Activated B cell treated with CpG ODN at 0.5 μM for 24 hours (primary cell): ENCODE measurements around the gene SLC25A52. TPM values are rescaled to one million over a fixed set of nuclear protein-coding genes. Genes with fewer than 3 reads are reported as not detected.
"Not testable (repeated sequence)": the region's sequence is repeated elsewhere in the genome, so short reads cannot be mapped to it uniquely, and the experiment has no call there.

Experiments used
- ATAC-seq: fragments of 200-7000 bp; cut with Tn5 transposase; one replicate; pipeline ENCODE4 v1.10.0; 2021; ENCODE audit warnings: low read depth, mild to moderate bottlenecking, moderate library complexity
- CTCF ChIA-PET: fragments of 350-600 bp; sonication (Branson Sonifier 250); formaldehyde crosslinking; loops from one replicate; lab custom pipeline; 2021; ENCODE audit warnings: antibody characterized with exemption; lab: Charles Lee
- POLR2A ChIA-PET: fragments of 350-600 bp; sonication (Branson Sonifier 250); formaldehyde crosslinking; loops from one replicate; lab custom pipeline; 2021; ENCODE audit warnings: antibody characterized with exemption; lab: Charles Lee
- DNase-seq: peaks from one replicate; pipeline ENCODE4 v3.0.0; 2022
- H3K27ac Mint-ChIP-seq: one replicate; pipeline ENCODE4 v1.8.0; 2020; ENCODE audit warnings: mixed read lengths
- H3K27me3 Mint-ChIP-seq: one replicate; pipeline ENCODE4 v1.8.0; 2021; ENCODE audit warnings: mixed read lengths
- H3K36me3 Mint-ChIP-seq: one replicate; pipeline ENCODE4 v1.8.0; 2021; ENCODE audit warnings: low read depth, mixed read lengths
- H3K4me1 Mint-ChIP-seq: one replicate; pipeline ENCODE4 v1.8.0; 2021; ENCODE audit warnings: mixed read lengths
- H3K4me3 Mint-ChIP-seq: one replicate; pipeline ENCODE4 v1.8.0; 2020; ENCODE audit warnings: mild to moderate bottlenecking, mixed read lengths
- H3K9me3 Mint-ChIP-seq: one replicate; pipeline ENCODE4 v1.8.0; 2020; ENCODE audit warnings: mixed read lengths
- intact Hi-C: fragments of 100-400 bp; cut with micrococcal nuclease; formaldehyde crosslinking; loops from one replicate; pipeline ENCODE4 v1.15.1; 2024
- total RNA-seq: library from RNA; stranded (reverse); gene quantifications from 2 replicates; pipeline ENCODE4 v1.2.3, GENCODE V29; 2022
- TF ChIP-seq, protein P1 (sequence below): fragments of 200-600 bp; IDR thresholded peaks from one replicate; pipeline ENCODE4 v1.8.0; 2022; ENCODE audit warnings: antibody characterized with exemption, mild to moderate bottlenecking

SLC25A52 gene
- total RNA-seq, 1 donor from 2014 or later: not detected

DNA sequence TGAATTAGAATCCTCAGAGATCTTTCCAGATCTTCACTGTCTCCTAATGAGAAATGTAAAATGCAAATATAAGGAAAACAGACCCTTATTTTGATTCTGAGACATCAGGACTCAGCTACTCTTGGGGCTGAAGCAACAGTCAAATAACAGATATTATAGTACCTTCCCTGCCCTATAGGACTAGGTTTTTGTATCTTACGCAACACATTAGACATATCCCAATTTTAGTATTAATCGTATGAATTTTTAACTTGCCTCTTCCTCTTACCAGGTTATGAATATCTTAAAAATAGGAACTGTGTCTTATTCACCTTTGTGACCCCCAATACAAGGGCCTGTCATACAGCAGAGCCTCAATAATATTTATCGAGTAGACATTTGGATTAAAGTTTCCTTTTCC is 12.0 kb upstream of the SLC25A52 start:
- Mint-ChIP-seq H3K27me3 (peaks cover 1% of the 10 kb centered on the region), H3K4me1 (no peaks in the 10 kb centered on the region), H3K36me3 (no peaks in the 10 kb centered on the region), H3K27ac (no peak overlapping the region), H3K9me3 (no peaks in the 10 kb centered on the region), H3K4me3 (no peak overlapping the region)
- ChIA-PET POLR2A (no interaction called here), CTCF (no interaction called here)
- TF ChIP-seq, protein P1, sequence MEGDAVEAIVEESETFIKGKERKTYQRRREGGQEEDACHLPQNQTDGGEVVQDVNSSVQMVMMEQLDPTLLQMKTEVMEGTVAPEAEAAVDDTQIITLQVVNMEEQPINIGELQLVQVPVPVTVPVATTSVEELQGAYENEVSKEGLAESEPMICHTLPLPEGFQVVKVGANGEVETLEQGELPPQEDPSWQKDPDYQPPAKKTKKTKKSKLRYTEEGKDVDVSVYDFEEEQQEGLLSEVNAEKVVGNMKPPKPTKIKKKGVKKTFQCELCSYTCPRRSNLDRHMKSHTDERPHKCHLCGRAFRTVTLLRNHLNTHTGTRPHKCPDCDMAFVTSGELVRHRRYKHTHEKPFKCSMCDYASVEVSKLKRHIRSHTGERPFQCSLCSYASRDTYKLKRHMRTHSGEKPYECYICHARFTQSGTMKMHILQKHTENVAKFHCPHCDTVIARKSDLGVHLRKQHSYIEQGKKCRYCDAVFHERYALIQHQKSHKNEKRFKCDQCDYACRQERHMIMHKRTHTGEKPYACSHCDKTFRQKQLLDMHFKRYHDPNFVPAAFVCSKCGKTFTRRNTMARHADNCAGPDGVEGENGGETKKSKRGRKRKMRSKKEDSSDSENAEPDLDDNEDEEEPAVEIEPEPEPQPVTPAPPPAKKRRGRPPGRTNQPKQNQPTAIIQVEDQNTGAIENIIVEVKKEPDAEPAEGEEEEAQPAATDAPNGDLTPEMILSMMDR: no peak
- DNase-seq (no peak), ATAC-seq (no peak)
- intact Hi-C loops: no loop called here

DNA sequence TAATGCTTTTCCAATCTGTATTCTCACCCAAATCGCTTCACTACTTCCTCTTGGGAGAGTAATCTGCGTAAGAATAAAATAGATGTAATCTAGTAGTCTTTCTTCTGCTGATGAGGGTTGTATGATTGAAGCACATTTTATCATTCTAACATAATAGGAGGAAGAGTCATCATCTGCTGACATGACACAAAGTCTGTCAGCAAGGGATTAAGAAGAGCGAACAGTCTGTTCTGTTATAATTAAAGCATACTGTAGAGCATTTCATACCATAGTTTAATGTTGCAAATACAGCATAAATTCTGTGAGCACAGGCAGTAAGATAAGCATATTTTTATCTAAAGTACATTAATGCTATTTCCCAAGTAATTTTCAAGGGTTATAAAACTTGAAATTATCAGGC is 10.4 kb downstream of the SLC25A52 start:
- no peak for ATAC-seq
- TF ChIP-seq, protein P1: no peak
- Mint-ChIP-seq H3K4me1 (no peaks in the 10 kb centered on the region), H3K9me3 (no peaks in the 10 kb centered on the region), H3K27ac (no peak overlapping the region), H3K27me3 (peaks cover 2% of the 10 kb centered on the region), H3K36me3 (no peaks in the 10 kb centered on the region), H3K4me3 (no peak overlapping the region)
- ChIA-PET CTCF (no interaction called here), POLR2A (no interaction called here)
- DNase-seq: no peak
- intact Hi-C loops: no loop called here

DNA sequence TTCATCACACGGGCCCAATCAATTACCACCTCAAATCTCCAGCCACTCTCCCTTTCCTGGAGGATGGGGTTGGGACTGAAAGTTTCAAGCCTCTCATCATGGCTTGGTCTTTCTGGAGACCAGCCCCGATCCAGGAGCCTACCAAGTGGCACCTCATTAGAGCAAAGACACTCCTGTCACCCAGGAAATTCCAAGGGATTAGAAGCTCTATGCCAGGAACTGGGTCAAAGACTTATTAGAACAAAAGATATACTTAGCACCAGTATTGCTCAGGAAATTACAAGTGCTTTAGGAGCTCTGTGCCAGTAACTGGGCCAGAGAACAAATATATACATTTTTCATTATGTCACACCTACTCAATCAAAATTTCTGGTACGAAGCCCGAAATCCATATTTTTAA is 14.3 kb downstream of the SLC25A52 start:
- POLR2A ChIA-PET: no interaction called here

DNA sequence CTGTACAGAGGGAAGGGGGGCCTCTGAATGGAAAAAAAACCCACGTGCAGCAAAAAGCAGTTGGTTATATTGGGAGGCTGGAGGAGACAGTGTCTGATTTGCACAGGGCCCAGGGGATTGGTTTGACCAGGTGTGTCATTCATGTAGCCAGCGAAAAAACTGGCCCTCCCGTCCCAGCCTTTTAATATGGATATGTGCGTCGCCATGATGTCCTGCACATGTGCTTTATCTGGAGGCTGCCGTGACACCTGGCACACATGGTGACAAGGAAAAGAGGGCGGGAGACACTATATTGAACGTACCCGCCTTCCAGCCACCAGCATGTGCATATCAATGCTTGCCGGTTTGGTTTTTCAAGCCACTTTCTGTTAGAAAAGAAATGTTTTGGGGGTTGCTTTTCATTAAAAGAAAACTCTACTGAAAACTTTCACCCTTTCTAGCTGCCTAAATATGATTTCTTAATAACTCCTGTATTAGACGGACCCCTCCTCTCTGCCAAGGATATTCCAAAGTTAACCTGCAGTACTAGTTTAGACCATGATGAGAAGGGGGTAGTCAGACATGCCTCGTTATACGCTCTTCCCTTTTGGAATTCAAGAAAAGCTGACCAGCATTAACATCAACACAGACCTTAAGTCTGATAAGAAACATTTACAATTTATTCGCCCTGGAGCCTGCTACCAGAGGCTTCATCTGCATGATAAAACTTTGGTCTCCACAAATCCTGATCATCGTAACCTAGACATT is 16.2 kb downstream of the SLC25A52 start:
- intact Hi-C loops: loop anchor here (5.0 kb wide), 1 partner anchor 368 kb away; no protein-coding TSS in a partner anchor
- ChIA-PET POLR2A (no interaction called here), CTCF (no interaction called here)
- Mint-ChIP-seq H3K27ac (no peak overlapping the region), H3K4me3 (no peak overlapping the region), H3K36me3 (no peaks in the 10 kb centered on the region), H3K9me3 (no peaks in the 10 kb centered on the region), H3K4me1 (peaks cover 2% of the 10 kb centered on the region), H3K27me3 (peaks cover 2% of the 10 kb centered on the region)
- DNase-seq (no peak), ATAC-seq (no peak)
- TF ChIP-seq, protein P1: no peak

More for the DNA sequence above, 14.3 kb downstream of the SLC25A52 start:
- Mint-ChIP-seq H3K9me3 (no peaks in the 10 kb centered on the region), H3K4me1 (no peaks in the 10 kb centered on the region), H3K36me3 (no peaks in the 10 kb centered on the region), H3K27ac (no peak overlapping the region), H3K27me3 (peaks cover 2% of the 10 kb centered on the region), H3K4me3 (no peak overlapping the region)
- intact Hi-C loops: no loop called here
- ATAC-seq (no peak), DNase-seq (no peak)
- CTCF ChIA-PET: interaction anchor here (0.9 kb wide), 1 partner anchor 10 kb away, joined by 3 read pairs; no protein-coding TSS in a partner anchor
- TF ChIP-seq, protein P1: no peak

DNA sequence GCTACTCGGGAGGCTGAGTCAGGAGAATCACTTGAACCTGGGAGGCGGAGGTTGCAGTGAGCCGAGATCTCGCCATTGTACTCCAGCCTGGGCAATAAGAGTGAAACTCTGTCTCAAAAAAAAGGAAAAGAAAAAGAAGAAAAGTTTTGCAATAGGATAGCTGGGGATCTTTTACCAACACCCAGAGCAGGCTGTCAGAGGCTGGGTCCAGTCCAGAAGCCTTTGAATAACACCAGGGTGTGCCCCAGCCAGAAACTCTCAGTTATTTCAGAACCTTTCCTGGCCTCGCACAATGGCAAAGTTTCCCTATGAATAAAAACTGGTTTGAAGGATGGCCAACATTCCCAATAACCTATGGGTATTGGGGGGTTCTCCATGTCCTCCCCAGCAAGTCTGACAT is 17.1 kb downstream of the SLC25A52 start:
- ATAC-seq, H3K4me1 Mint-ChIP-seq, H3K4me3 Mint-ChIP-seq, H3K36me3 Mint-ChIP-seq, POLR2A ChIA-PET, CTCF ChIA-PET, DNase-seq, H3K9me3 Mint-ChIP-seq, H3K27me3 Mint-ChIP-seq, H3K27ac Mint-ChIP-seq: not testable (repeated sequence)
- intact Hi-C loops: loop anchor here (5.0 kb wide), 1 partner anchor 369 kb away; no protein-coding TSS in a partner anchor
